K562 (cell line): ENCODE results near the gene ST6GALNAC6. TPM values are rescaled to one million over a fixed set of nuclear protein-coding genes. Genes with fewer than 3 reads are reported as not detected.

Experiments
- AFF1 ChIP-seq, 2 experiments: fragments of 450-650 bp; IDR thresholded peaks; 2 replicates each; pipeline ENCODE4 v1.6.1; 2018; ENCODE audit warnings: mild to moderate bottlenecking in 2 of 2, low read depth in 1 of 2; ENCODE audit not compliant: partially characterized antibody in 2 of 2
- CHD4 ChIP-seq: fragments of 200-600 bp; sonication (generic); IDR thresholded peaks from 3 replicates; pipeline ENCODE4 v1.6.1; 2012; ENCODE audit warnings: low read depth, mild to moderate bottlenecking, mixed read lengths, low read length, inconsistent platforms; ENCODE audit not compliant: insufficient read depth, insufficient replicate concordance, poor library complexity, severe bottlenecking
- JUNB ChIP-seq: fragments of 450-650 bp; formaldehyde crosslinking; conservative IDR thresholded peaks from 2 replicates; pipeline ENCODE4 v1.4.0; 2020; ENCODE audit warnings: mild to moderate bottlenecking
- POLR2A ChIP-seq: fragments of 450-650 bp; conservative IDR thresholded peaks from 2 replicates; pipeline ENCODE4 v1.6.1; 2016
- POLR2AphosphoS2 ChIP-seq: IDR thresholded peaks from 2 replicates; pipeline ENCODE4 v1.6.1; 2012; ENCODE audit warnings: low read length, improper control_type of control experiment
- PRDM10 ChIP-seq: fragments of 450-650 bp; IDR thresholded peaks from 2 replicates; pipeline ENCODE4 v1.6.1; 2018; ENCODE audit not compliant: partially characterized antibody
- SMAD4 ChIP-seq: fragments of 250-450 bp; sonication (Bioruptor Pico); conservative IDR thresholded peaks from 2 replicates; pipeline ENCODE4 v1.8.0; 2021; ENCODE audit warnings: inconsistent platforms, mild to moderate bottlenecking, moderate library complexity
- SRF ChIP-seq, 2 experiments: fragments of 250-450, 450-650 bp in 1 of 2; sonication (Bioruptor Pico) in 1 of 2; sonication (generic) in 1 of 2; formaldehyde crosslinking; IDR thresholded peaks; 2 replicates each; pipeline versions ENCODE4 v1.5.0 to v1.5.1; 2020 to 2022; ENCODE audit warnings: mild to moderate bottlenecking in 1 of 2, missing genetic modification reagents in 1 of 2
- TBP ChIP-seq: optimal IDR thresholded peaks from 2 replicates; pipeline ENCODE3; 2011; ENCODE audit warnings: low read depth, low read length, improper control_type of control experiment
- THAP12 ChIP-seq: fragments of 250-450 bp; sonication (Bioruptor Pico); IDR thresholded peaks from 2 replicates; pipeline ENCODE4 v1.9.0; 2021; ENCODE audit warnings: mild to moderate bottlenecking, inconsistent platforms
- TOE1 ChIP-seq, 2 experiments: fragments of 450-650 bp in 1 of 2; sonication (generic) in 1 of 2; formaldehyde crosslinking in 1 of 2; IDR thresholded peaks; 2 replicates each; pipeline versions ENCODE4 v1.7.1 to v1.8.0; 2016 to 2022; ENCODE audit warnings: borderline replicate concordance in 2 of 2, mild to moderate bottlenecking in 2 of 2, antibody characterized with exemption in 1 of 2, inconsistent platforms in 1 of 2, low read depth in 1 of 2, missing genetic modification reagents in 1 of 2, moderate library complexity in 1 of 2
- U2AF2 ChIP-seq: fragments of 200-400 bp; formaldehyde crosslinking; optimal IDR thresholded peaks from 2 replicates; pipeline ENCODE3; 2017; ENCODE audit warnings: low read depth, mild to moderate bottlenecking, low read length
- ZNF280A ChIP-seq: fragments of 450-650 bp; IDR thresholded peaks from 2 replicates; pipeline ENCODE4 v1.6.1; 2018; ENCODE audit warnings: mild to moderate bottlenecking, low read depth; ENCODE audit not compliant: partially characterized antibody
- polyA plus RNA-seq, 8 experiments: library from polyadenylated mRNA; depleted of rRNA in 4 of 8; stranded (reverse) in 5 of 8; unstranded in 3 of 8; fragments of >200 nt; fragmentation: Nextera tagmentation in 2 of 8; fragmentation: Illumina TruSeq in 1 of 8; extraction: Ambion mirVana in 2 of 8; extraction: Trizol in 1 of 8; gene quantifications; 2 replicates each; pipeline versions ENCODE4 v1.2.1 to v1.2.3, GENCODE V29; 2011 to 2014; ENCODE audit warnings: inconsistent platforms in 1 of 8, missing spikeins in 1 of 8
- total RNA-seq, 7 experiments: library from RNA; depleted of rRNA in 6 of 7; stranded (reverse); fragments of >200 nt in 6 of 7; fragmentation: Illumina TruSeq in 2 of 7; extraction: Trizol in 2 of 7; gene quantifications; 2 replicates each; pipeline versions ENCODE4 v1.2.1 to v1.2.3, GENCODE V29; 2011 to 2021; ENCODE audit warnings: low replicate concordance in 1 of 7

ST6GALNAC6 gene
- total and polyA plus RNA-seq, 9 of the 15 experiments (the other 6 are each of a cell fraction or from before 2014, with no cell fraction given): 0.13 to 23.0 (median 14.5) TPM

GRCh38 chr9:127877566-127877998 lies 21.8 kb downstream of the ST6GALNAC6 start, which contains the start of gene AK1 (continued):
- TF ChIP-seq THAP12 (CRISPR knock-in tag) (0 out of 2 replicates have a peak, but pooled peaks have one; percentile 26), JUNB (no peak), SRF (CRISPR knock-in tag; IDR thresholded peaks at IDR 0.05) (peak in 1 of 2 experiments; percentile 50; a peak in 1 of 4 replicates), POLR2AphosphoS2 (no peak), SMAD4 (CRISPR knock-in tag) (0 out of 2 replicates have a peak, but pooled peaks have one; percentile 38), AFF1 (IDR thresholded peaks at IDR 0.05; ENCODE audit: low read depth in 1 of 2, partially characterized antibody in 2 of 2) (peak in 1 of 2 experiments; percentile 9), U2AF2 (no peak), TBP (peak; percentile 78), TOE1 (IDR thresholded peaks at IDR 0.05; ENCODE audit: borderline replicate concordance) (no peak), TOE1 (CRISPR knock-in tag; IDR thresholded peaks at IDR 0.05; ENCODE audit: borderline replicate concordance, low read depth) (no peak), POLR2A (peak; percentile 55; the same call in 1 of the 2 replicates), PRDM10 (peak; percentile 84), CHD4 (no peak), ZNF280A (no peak)
